ENCODE measurements around the gene GAPDH.

GAPDH gene

GRCh38 chr12:6529291-6529737, 5.0 kb upstream of the GAPDH start:
- DNase-seq (ENCODE audit: low read depth, low spot score), result peak; percentile 72

GRCh38 chr12:6530576-6531260, 3.6 kb upstream of the GAPDH start:
- no peak for DNase-seq (ENCODE audit: low read depth, low spot score)

- peak; percentile 85 for DNase-seq (ENCODE audit: low read depth, low spot score)
Measured at GRCh38 chr12:6532051-6532926, 2.0 kb upstream of the GAPDH start.

GRCh38 chr12:6532927-6533652, 1.2 kb upstream of the GAPDH start:
- DNase-seq (ENCODE audit: low read depth, low spot score), result no peak

- DNase-seq (ENCODE audit: low read depth, low spot score), result peak; percentile 94
Measured at GRCh38 chr12:6533653-6533922, 729 bp upstream of the GAPDH start.

- no peak for DNase-seq (ENCODE audit: low read depth, low spot score)
Measured at GRCh38 chr12:6534695-6534944, 303 bp downstream of the GAPDH start.

- peak; percentile 82 for DNase-seq (ENCODE audit: low read depth, low spot score)
Measured at GRCh38 chr12:6534945-6535696, 804 bp downstream of the GAPDH start.

GRCh38 chr12:6535697-6535946, 1.3 kb downstream of the GAPDH start:
- no peak for DNase-seq (ENCODE audit: low read depth, low spot score)

- peak; percentile 27 for DNase-seq (ENCODE audit: low read depth, low spot score)
Measured at GRCh38 chr12:6535960-6536847, 1.9 kb downstream of the GAPDH start.

GRCh38 chr12:6536894-6537579, 2.7 kb downstream of the GAPDH start:
- DNase-seq (ENCODE audit: low read depth, low spot score), result peak; percentile 24

GRCh38 chr12:6537580-6538419, 3.5 kb downstream of the GAPDH start:
- DNase-seq (ENCODE audit: low read depth, low spot score), result peak; percentile 90

GRCh38 chr12:6538420-6539313, 4.3 kb downstream of the GAPDH start:
- DNase-seq (ENCODE audit: low read depth, low spot score), result peak; percentile 71

GRCh38 chr12:6539314-6539682, 5.0 kb downstream of the GAPDH start:
- no peak for DNase-seq (ENCODE audit: low read depth, low spot score)

GRCh38 chr12:6539707-6540134, 5.4 kb downstream of the GAPDH start:
- DNase-seq (ENCODE audit: low read depth, low spot score), result peak; percentile 58

GRCh38 chr12:6540181-6540877, 6.0 kb downstream of the GAPDH start:
- peak; percentile 95 for DNase-seq (ENCODE audit: low read depth, low spot score)

GRCh38 chr12:6541371-6542165, 7.3 kb downstream of the GAPDH start:
- peak; percentile 22 for DNase-seq (ENCODE audit: low read depth, low spot score)

All from ELF-1 (cell line).